Activated T-cell treated with anti-CD3 and anti-CD28 coated beads, Interleukin-2, amount 50 U/mL, for 4 hours (primary cell): ENCODE results near the gene CDKAL1. TPM values are rescaled to one million over a fixed set of nuclear protein-coding genes. Genes with fewer than 3 reads are reported as not detected.

Experiments
- ATAC-seq, 2 donors: fragments of 200-7000 bp; cut with Tn5 transposase; one replicate each; pipeline ENCODE4 v1.10.0; 2021
- DNase-seq: peaks from one replicate; pipeline ENCODE4 v3.0.0-alpha.2; 2020
- H3K27me3 Mint-ChIP-seq: one replicate; pipeline ENCODE4 v1.8.0; 2021; ENCODE audit warnings: low read depth, mixed read lengths
- H3K36me3 Mint-ChIP-seq: one replicate; pipeline ENCODE4 v1.8.0; 2022; ENCODE audit warnings: mixed read lengths; ENCODE audit not compliant: insufficient read depth
- H3K4me1 Mint-ChIP-seq: one replicate; pipeline ENCODE4 v1.8.0; 2021; ENCODE audit warnings: low read depth, mixed read lengths
- H3K4me3 Mint-ChIP-seq: one replicate; pipeline ENCODE4 v1.8.0; 2021; ENCODE audit warnings: mild to moderate bottlenecking, moderate library complexity, mixed read lengths
- H3K9me3 Mint-ChIP-seq: one replicate; pipeline ENCODE4 v1.8.0; 2021; ENCODE audit warnings: mixed read lengths
- total RNA-seq, 3 donors: library from RNA; stranded (reverse); gene quantifications; one replicate each; pipeline ENCODE4 v1.2.1, GENCODE V29; 2021

The CDKAL1 gene
- total RNA-seq, 3 donors from 2014 or later, result 23.2 to 26.0 (median 23.6) TPM

DNA sequence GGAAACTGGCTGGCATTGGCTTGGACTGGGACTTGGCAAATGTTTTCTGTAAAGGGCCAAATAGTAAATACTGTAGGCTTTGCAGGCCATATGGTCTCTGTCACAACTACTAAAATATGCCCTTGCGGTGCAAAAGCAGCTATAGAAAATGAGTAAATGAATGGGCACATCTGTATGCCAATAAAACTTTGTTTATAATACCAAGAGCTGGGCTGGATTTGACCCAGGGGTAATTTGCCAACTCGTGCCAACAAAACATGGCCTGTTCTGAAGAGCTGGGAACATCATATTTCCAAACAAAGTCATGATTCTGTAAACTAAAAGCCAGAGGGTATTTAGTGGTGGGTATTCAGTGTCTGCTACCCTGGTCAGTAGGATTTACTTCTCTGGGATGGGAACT is 739.2 kb downstream of the CDKAL1 start:
- Mint-ChIP-seq H3K27me3 (peaks cover 1% of the 10 kb centered on the region), H3K4me3 (no peak overlapping the region), H3K4me1 (no peaks in the 10 kb centered on the region), H3K36me3 (no peaks in the 10 kb centered on the region), H3K9me3 (peaks cover 6% of the 10 kb centered on the region)
- ATAC-seq (no peak), DNase-seq (no peak)

DNA sequence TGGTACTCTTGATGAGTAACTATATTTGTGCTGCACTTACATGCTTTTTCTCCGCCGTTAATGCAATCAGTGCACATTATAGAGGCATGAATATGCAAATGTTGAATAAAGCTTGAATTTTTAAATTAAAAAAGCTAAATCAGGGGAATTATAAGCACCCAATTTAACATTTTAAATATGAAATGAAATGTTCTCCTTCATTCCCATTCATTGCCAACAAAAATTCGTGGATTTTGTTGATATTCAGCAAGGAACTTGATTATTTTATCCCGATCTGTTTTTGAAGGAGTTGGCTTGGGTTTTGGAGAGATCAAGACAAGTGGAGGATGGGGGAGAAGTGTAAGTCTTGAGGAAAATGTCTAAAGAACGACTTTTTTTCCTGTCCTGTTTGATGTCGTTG is 740.6 kb downstream of the CDKAL1 start:
- no peaks in the 10 kb centered on the region for H3K4me1 Mint-ChIP-seq
- no peak for ATAC-seq

DNA sequence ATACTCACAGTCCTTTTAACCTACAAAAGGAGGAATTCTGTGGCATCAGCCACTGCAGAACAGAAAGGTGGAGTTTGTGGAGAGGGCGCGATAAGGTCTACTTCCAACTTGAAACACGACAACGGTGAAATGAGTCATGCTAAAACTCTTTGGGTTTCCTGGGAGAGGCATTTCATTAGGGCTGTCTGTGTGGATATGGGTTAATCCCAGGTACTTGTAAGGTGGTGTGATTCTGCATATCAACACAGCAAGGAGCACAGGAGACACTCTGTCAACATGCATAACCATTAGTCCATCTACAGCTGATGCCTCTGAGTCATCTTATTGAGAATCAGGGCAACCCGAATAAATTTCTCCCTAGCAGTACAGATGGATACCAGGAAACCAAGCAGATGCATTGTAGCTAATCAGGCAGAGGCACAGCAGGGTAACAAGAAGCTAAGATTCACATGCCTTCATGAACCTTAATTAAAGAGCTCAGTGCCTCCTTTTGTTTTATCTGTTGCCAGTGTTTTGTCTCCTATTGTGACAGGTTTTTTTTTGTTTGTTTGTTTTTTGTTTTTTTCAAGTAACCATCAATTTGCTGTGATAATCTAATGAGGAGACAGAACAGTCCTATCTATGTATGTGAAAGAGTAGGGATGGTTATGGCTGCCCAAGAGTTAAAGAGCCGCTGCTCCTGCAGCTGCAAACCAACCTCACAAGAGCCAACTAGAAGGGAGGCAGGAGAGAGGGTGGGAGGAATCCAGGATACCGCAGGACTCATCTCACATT is 743.5 kb downstream of the CDKAL1 start:
- no peaks in the 10 kb centered on the region for H3K4me1 Mint-ChIP-seq
- H3K4me3 Mint-ChIP-seq, result no peak overlapping the region

More for the DNA sequence above, 740.6 kb downstream of the CDKAL1 start:
- no peak overlapping the region for H3K4me3 Mint-ChIP-seq
- peaks cover 6% of the 10 kb centered on the region for H3K9me3 Mint-ChIP-seq
- H3K36me3 Mint-ChIP-seq, result no peaks in the 10 kb centered on the region
- H3K27me3 Mint-ChIP-seq, result peaks cover 1% of the 10 kb centered on the region
- DNase-seq, result no peak

GRCh38 chr6:21278375-21278745 is 744.1 kb downstream of the CDKAL1 start:
- Mint-ChIP-seq H3K36me3 (no peaks in the 10 kb centered on the region), H3K4me1 (no peaks in the 10 kb centered on the region), H3K27me3 (peaks cover 1% of the 10 kb centered on the region), H3K9me3 (no peaks in the 10 kb centered on the region), H3K4me3 (no peak overlapping the region)
- DNase-seq (no peak), ATAC-seq (no peak)

More for the DNA sequence above, 743.5 kb downstream of the CDKAL1 start:
- Mint-ChIP-seq H3K36me3 (no peaks in the 10 kb centered on the region), H3K27me3 (peaks cover 1% of the 10 kb centered on the region), H3K9me3 (peaks cover 3% of the 10 kb centered on the region)
- DNase-seq (no peak), ATAC-seq (no peak)

GRCh38 chr6:21279619-21280018 is 745.4 kb downstream of the CDKAL1 start:
- DNase-seq, result no peak
- no peak for ATAC-seq
- no peaks in the 10 kb centered on the region for H3K4me1 Mint-ChIP-seq
- H3K36me3 Mint-ChIP-seq, result no peaks in the 10 kb centered on the region
- no peaks in the 10 kb centered on the region for H3K9me3 Mint-ChIP-seq
- H3K27me3 Mint-ChIP-seq, result no peaks in the 10 kb centered on the region
- no peak overlapping the region for H3K4me3 Mint-ChIP-seq

- DNase-seq, result no peak
- Mint-ChIP-seq H3K36me3 (no peaks in the 10 kb centered on the region), H3K4me3 (no peak overlapping the region), H3K4me1 (no peaks in the 10 kb centered on the region), H3K9me3 (no peaks in the 10 kb centered on the region), H3K27me3 (peaks cover 3% of the 10 kb centered on the region)
- ATAC-seq, result no peak
Observed at GRCh38 chr6:21281366-21281765, 747.1 kb downstream of the CDKAL1 start.

Other genes with a start within 250 kb of the CDKAL1 start
- gene E2F3, start 132.6 kb upstream of the CDKAL1 start, total RNA-seq, result 10 to 100 TPM; 19.2 to 24.2 (median 20.2) TPM